GM15510 (cell line): ENCODE results near the gene PER2.

Source experiments
- POLR2A ChIP-seq: IDR thresholded peaks from 3 replicates; pipeline ENCODE4 v1.6.1; 2011; ENCODE audit warnings: borderline replicate concordance; ENCODE audit not compliant: insufficient read length; ENCODE audit errors: extremely low read depth

Gene PER2

DNA sequence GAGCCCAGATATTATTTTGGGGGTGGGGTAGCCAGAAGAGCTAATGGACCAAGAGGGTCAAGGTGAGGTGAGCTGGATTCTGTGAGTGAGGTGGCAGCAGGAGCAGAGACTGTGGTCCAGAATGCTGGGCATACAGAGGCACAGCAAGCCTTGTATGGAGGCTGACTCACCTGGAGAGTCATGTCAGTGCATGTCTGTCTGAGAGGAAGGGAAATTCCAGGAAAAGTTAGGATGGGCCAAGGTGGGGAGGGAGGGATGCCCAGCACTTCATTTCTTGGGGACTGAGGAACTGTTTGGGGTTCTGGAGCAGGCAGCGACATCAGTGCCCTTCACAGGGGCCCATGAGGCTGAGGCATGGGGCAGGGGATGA lies 21.1 kb downstream of the PER2 start:
- TF ChIP-seq POLR2A = no peak

DNA sequence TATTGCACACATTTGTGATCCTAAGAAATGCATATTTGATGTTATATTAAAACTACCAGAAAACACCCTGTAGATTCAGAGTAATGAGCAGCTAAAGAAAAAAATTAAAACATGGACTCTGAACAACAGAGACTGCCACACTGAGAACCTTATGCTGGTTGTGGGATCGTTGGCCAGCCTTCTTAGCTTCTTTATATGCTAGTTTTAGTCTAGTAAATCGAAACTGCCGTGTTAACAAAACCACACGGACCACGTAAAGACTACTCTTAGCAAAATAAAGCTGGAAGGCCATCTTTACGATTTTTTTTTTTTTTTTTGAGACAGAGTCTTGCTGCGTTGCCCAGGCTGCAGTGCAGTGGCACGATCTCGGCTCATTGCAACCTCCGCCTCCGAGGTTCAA lies 22.8 kb downstream of the PER2 start:
- no peak for TF ChIP-seq POLR2A

DNA sequence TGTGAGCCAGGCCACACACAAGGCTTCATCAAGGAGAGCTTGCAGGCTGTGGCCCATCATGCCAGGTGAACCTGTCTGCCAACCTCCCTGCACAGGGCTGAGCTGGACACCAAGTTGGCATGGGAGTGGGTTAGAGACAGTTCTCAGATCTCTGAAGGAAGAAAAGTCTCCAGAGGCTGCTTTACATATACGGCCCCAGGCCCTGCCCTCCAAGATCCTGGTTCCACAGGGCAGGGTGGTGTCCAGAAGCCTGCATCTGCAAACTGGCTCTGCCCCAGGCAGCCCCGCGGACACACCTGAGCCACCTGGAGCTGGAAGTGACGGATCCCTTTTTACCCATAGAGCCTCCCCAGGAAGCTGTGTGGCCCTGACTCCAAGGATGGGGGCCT lies 24.3 kb downstream of the PER2 start:
- no peak for TF ChIP-seq POLR2A

- TF ChIP-seq POLR2A = no peak
Observed at GRCh38 chr2:238263204-238264071, 25.0 kb downstream of the PER2 start.

DNA sequence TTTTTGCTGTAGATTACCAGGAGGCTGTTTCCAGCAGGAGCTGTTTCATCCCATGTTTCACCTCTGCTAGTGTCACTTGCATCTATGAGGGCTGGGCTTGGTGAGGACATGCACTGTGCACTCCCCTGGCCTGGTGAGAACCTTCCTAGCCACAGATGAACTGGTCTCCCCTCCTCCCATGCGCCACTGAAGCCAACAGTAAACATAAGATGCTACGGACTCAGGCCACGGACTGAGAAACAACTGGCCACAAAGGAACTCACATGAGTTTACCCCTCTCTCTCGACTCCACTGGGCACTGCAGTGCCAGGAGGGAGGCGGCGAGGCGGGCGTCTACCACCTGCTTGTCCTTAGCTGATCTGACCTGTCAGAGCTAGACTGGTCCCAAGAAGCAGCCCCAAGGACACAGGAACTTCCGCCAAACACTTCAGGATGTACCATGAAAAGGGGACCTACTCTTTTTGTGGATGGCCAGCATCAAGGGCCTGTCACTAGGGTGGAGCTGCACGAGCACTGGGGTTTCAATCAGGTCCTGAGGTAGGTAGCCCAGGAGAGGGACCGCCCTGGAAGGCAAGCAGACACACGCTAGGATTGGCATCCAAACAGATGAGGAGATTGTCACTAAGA lies 25.8 kb downstream of the PER2 start:
- TF ChIP-seq POLR2A = no peak

DNA sequence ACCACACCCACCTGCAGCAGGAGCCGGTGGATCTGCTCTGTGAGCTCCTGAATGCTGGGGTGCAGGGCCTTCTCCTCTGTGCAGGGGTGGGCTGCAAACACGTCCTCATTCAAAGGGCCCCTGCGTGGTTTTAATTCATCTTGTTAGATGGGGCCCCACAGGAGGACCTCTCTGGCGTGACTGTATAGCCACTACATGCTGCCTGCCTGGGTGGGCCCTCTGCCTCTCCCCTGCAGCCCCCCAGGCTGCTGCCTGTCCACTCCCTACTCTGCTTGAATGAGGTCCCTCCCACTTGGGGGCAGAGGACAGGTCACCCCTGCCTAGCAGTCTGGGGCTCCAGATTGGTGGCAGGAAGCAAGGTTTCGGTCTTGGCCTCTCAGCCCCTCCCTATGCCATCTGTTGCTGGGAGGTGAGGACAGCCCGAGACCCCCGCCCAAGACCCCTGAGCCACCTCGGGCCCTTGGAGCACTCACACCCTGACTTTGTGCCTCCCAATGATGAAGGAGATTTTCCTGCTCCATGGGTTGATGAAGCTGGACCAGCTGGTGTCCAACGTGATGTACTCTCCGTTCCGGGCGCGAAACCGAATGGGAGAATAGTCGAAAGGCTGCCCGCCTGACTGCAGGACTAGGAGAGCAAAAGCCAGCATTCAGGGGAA lies 26.6 kb downstream of the PER2 start:
- TF ChIP-seq POLR2A = no peak

- TF ChIP-seq POLR2A = no peak
Observed at GRCh38 chr2:238260883-238261282, 27.5 kb downstream of the PER2 start.

GRCh38 chr2:238259061-238260020 lies 29.1 kb downstream of the PER2 start:
- no peak for TF ChIP-seq POLR2A

GRCh38 chr2:238257786-238258700 lies 30.4 kb downstream of the PER2 start:
- no peak for TF ChIP-seq POLR2A

DNA sequence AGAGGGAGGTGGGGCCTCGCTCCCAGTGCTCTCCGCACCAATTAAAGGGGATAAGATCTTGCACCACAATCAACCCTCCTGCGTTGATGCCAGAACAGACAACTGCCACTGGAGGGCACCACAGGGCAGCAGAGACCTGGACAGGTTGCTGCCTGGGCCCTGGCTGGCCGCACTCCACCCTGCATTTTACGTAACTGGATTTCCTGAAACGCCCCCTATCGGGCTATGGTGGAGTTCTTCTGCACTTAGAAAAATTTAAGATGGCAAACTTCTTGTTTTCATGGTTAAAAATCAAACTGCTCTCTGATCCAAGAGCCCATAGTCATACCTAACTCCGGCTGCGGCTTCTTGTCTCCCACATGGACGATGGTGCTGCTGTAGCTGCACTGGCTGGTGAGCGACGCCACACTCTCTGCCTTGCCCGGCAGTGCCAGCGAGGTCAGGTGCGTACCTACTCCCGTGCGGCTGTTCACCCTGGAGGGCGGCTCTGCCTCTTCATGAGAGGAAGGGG lies 31.8 kb downstream of the PER2 start:
- no peak for TF ChIP-seq POLR2A

GRCh38 chr2:238256111-238256510 lies 32.3 kb downstream of the PER2 start:
- no peak for TF ChIP-seq POLR2A

GRCh38 chr2:238255636-238256035 lies 32.8 kb downstream of the PER2 start:
- TF ChIP-seq POLR2A = no peak

GRCh38 chr2:238255151-238255551 lies 33.3 kb downstream of the PER2 start:
- no peak for TF ChIP-seq POLR2A

- TF ChIP-seq POLR2A = no peak
Observed at GRCh38 chr2:238254095-238254723, 34.2 kb downstream of the PER2 start.
